MM.1S (cell line): ENCODE results near the gene PTGES.
A peak's percentile ranks its signal among the peaks of the same experiment; 100 is the strongest.

Experiments
- DNase-seq: peaks from one replicate; pipeline ENCODE4 v3.0.0-alpha.2; 2015
- H2AFZ ChIP-seq: fragments of 300-600 bp; sonication (generic); 2 replicates; pipeline ENCODE4 v1.6.0; 2016; ENCODE audit warnings: antibody characterized with exemption, low read length
- H3F3A ChIP-seq: fragments of 300-600 bp; sonication (generic); 2 replicates; pipeline ENCODE4 v1.6.1; 2016; ENCODE audit warnings: mild to moderate bottlenecking, antibody characterized with exemption, low read length, moderate library complexity, mixed read lengths; ENCODE audit not compliant: insufficient read depth
- H3K27ac ChIP-seq: fragments of 300-600 bp; sonication (generic); 2 replicates; pipeline ENCODE4 v1.5.1; 2016; ENCODE audit warnings: mild to moderate bottlenecking, low read length
- H3K27me3 ChIP-seq: fragments of 300-600 bp; sonication (generic); replicated peaks from 2 replicates; pipeline ENCODE4 v1.6.0; 2016; ENCODE audit warnings: low read length; ENCODE audit not compliant: insufficient read depth
- H3K36me3 ChIP-seq: fragments of 300-600 bp; sonication (generic); replicated peaks from 2 replicates; pipeline ENCODE4 v1.6.1; 2016; ENCODE audit warnings: mild to moderate bottlenecking, low read length, mixed read lengths; ENCODE audit not compliant: insufficient read depth
- H3K4me1 ChIP-seq: fragments of 300-600 bp; sonication (generic); 2 replicates; pipeline ENCODE4 v1.6.1; 2016; ENCODE audit warnings: low read length, mixed read lengths
- H3K4me2 ChIP-seq: fragments of 300-600 bp; sonication (generic); 2 replicates; pipeline ENCODE4 v1.6.0; 2016; ENCODE audit warnings: low read depth, low read length
- H3K4me3 ChIP-seq: fragments of 300-600 bp; sonication (generic); 2 replicates; pipeline ENCODE4 v1.5.1; 2016; ENCODE audit warnings: low read length, mixed read lengths
- H3K79me2 ChIP-seq: fragments of 300-600 bp; sonication (generic); 2 replicates; pipeline ENCODE4 v1.6.1; 2016; ENCODE audit warnings: mixed run types, low read length, mixed read lengths
- H3K9ac ChIP-seq: fragments of 300-600 bp; sonication (generic); 2 replicates; pipeline ENCODE4 v1.6.1; 2016; ENCODE audit warnings: low read length, mixed read lengths
- H3K9me2 ChIP-seq: fragments of 300-600 bp; sonication (generic); replicated peaks from 2 replicates; pipeline ENCODE4 v1.6.1; 2016; ENCODE audit warnings: mild to moderate bottlenecking, low read length, mixed read lengths; ENCODE audit not compliant: insufficient read depth
- H3K9me3 ChIP-seq: fragments of 300-600 bp; sonication (generic); replicated peaks from 2 replicates; pipeline ENCODE4 v1.6.1; 2016; ENCODE audit warnings: mild to moderate bottlenecking, low read length, mixed read lengths; ENCODE audit not compliant: insufficient read depth
- H4K20me1 ChIP-seq: fragments of 300-600 bp; sonication (generic); 2 replicates; pipeline ENCODE4 v1.6.1; 2016; ENCODE audit warnings: mild to moderate bottlenecking, low read length, moderate library complexity, mixed read lengths; ENCODE audit not compliant: insufficient read depth
- CTCF ChIP-seq: fragments of 300-600 bp; sonication (generic); IDR thresholded peaks from 2 replicates; pipeline ENCODE4 v1.5.1; 2016; ENCODE audit warnings: antibody characterized with exemption, low read length, mixed read lengths
- EZH2 ChIP-seq: fragments of 300-600 bp; sonication (generic); optimal IDR thresholded peaks from 2 replicates; pipeline ENCODE3; 2017; ENCODE audit warnings: low read depth, mild to moderate bottlenecking, antibody characterized with exemption, low read length, mixed read lengths
- EZH2phosphoT487 ChIP-seq: fragments of 300-600 bp; sonication (generic); IDR thresholded peaks from 2 replicates; pipeline ENCODE4 v1.6.1; 2018; ENCODE audit warnings: antibody characterized with exemption, low read length

The PTGES gene

GRCh38 chr9:129697656-129698253 lies 55.1 kb downstream of the PTGES start:
- Histone ChIP-seq H3K4me3 (no peak overlapping the region), H2AFZ (no peak overlapping the region), H3K4me1 (no peaks in the 10 kb centered on the region), H3K9me2 (no peaks in the 10 kb centered on the region), H3K9me3 (no peaks in the 10 kb centered on the region), H4K20me1 (no peaks in the 10 kb centered on the region), H3K36me3 (no peaks in the 10 kb centered on the region), H3F3A (no peaks in the 10 kb centered on the region), H3K4me2 (no peak overlapping the region), H3K27me3 (peaks cover 96% of the 10 kb centered on the region), H3K27ac (no peak overlapping the region), H3K9ac (no peak overlapping the region), H3K79me2 (no peaks in the 10 kb centered on the region)
- TF ChIP-seq EZH2: no peak
- no peak for TF ChIP-seq EZH2phosphoT487
- TF ChIP-seq CTCF: no peak
- DNase-seq: no peak

- no peak overlapping the region for H3K9ac ChIP-seq
- peaks cover 96% of the 10 kb centered on the region for H3K27me3 ChIP-seq
- H3K4me3 ChIP-seq: no peak overlapping the region
- no peak overlapping the region for H2AFZ ChIP-seq
- no peaks in the 10 kb centered on the region for H3K4me1 ChIP-seq
- TF ChIP-seq CTCF (no peak), EZH2phosphoT487 (no peak)
- DNase-seq: no peak
- H3F3A ChIP-seq: no peaks in the 10 kb centered on the region
- H3K9me3 ChIP-seq: no peaks in the 10 kb centered on the region
- no peaks in the 10 kb centered on the region for H3K36me3 ChIP-seq
- H4K20me1 ChIP-seq: no peaks in the 10 kb centered on the region
- no peaks in the 10 kb centered on the region for H3K79me2 ChIP-seq
- H3K4me2 ChIP-seq: no peak overlapping the region
- H3K27ac ChIP-seq: no peak overlapping the region
- H3K9me2 ChIP-seq: no peaks in the 10 kb centered on the region
Measured at GRCh38 chr9:129696944-129697655, 55.7 kb downstream of the PTGES start.

GRCh38 chr9:129695870-129696269 lies 57.0 kb downstream of the PTGES start:
- H3K9me3 ChIP-seq: no peaks in the 10 kb centered on the region
- H2AFZ ChIP-seq: no peak overlapping the region
- no peak overlapping the region for H3K27ac ChIP-seq
- H3K9me2 ChIP-seq: no peaks in the 10 kb centered on the region
- no peaks in the 10 kb centered on the region for H3K79me2 ChIP-seq
- peaks cover 96% of the 10 kb centered on the region for H3K27me3 ChIP-seq
- no peak for DNase-seq
- no peaks in the 10 kb centered on the region for H3K4me1 ChIP-seq
- no peak overlapping the region for H3K9ac ChIP-seq
- no peak overlapping the region for H3K4me3 ChIP-seq
- no peak overlapping the region for H3K4me2 ChIP-seq
- no peaks in the 10 kb centered on the region for H3K36me3 ChIP-seq
- no peak for TF ChIP-seq CTCF
- no peak for TF ChIP-seq EZH2phosphoT487
- peak; percentile 16 for TF ChIP-seq EZH2
- H4K20me1 ChIP-seq: no peaks in the 10 kb centered on the region
- no peaks in the 10 kb centered on the region for H3F3A ChIP-seq
